GM19468 (cell line): ENCODE results near the gene PLEKHJ1.
"Not testable (repeated sequence)": the region's sequence is repeated elsewhere in the genome, so short reads cannot be mapped to it uniquely, and the experiment has no call there.

ENCODE experiments used
- ATAC-seq: cut with Tn5 transposase; IDR thresholded peaks from one replicate; pipeline ENCODE4 v1.9.1; 2021; ENCODE audit warnings: mild to moderate bottlenecking, moderate library complexity, moderate number of reproducible peaks; ENCODE audit not compliant: unreplicated experiment; ENCODE audit errors: extremely low read depth

Gene PLEKHJ1, protein sequence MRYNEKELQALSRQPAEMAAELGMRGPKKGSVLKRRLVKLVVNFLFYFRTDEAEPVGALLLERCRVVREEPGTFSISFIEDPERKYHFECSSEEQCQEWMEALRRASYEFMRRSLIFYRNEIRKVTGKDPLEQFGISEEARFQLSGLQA

DNA sequence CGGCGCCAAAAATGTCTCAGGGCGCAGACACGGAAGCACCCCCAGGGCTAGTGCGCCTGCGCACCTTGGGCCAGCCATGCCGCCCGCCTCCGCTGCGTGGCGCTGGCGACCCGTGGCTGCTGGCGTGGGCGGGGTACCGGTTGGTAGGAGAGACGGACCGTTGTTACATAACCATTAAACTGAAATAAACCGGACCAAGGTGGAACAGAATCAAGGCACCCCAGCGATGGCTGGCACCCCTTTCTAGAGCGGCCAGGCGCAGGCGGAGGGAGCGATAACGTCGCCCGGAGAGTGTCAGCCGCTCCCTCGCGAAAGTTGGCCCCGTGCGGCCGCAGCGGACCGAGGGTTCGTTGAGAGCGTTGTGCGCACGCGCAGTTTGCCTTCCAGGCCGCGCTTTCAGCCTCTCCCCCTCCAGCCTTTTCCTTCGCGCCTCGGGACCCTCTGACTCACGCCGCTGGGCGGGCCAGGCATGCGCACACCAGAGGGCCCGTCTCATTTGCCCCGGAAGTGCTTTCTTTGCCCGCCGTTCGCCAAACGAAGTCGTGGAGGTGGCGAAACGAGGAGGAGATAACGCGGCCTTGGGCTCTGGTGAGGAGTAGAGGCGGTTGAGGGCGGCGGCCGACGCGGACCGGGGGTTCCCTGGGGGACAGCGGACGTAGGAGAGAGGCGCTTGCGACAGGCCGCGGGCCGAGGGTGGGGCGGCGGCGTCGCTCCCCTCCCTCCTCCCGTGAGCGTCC is at the start of gene PLEKHJ1, which contains the start of gene SF3A2:
Gene PLEKHJ1 (minus strand): TSS at position 16 of the 737 bp plus-strand sequence. CDS start 81 bp downstream, outside the sequence.
Gene SF3A2 (plus strand): TSS at position 511 of the 737 bp plus-strand sequence. CDS start 6,595 bp downstream, outside the sequence.
- peak; percentile 50 for ATAC-seq

DNA sequence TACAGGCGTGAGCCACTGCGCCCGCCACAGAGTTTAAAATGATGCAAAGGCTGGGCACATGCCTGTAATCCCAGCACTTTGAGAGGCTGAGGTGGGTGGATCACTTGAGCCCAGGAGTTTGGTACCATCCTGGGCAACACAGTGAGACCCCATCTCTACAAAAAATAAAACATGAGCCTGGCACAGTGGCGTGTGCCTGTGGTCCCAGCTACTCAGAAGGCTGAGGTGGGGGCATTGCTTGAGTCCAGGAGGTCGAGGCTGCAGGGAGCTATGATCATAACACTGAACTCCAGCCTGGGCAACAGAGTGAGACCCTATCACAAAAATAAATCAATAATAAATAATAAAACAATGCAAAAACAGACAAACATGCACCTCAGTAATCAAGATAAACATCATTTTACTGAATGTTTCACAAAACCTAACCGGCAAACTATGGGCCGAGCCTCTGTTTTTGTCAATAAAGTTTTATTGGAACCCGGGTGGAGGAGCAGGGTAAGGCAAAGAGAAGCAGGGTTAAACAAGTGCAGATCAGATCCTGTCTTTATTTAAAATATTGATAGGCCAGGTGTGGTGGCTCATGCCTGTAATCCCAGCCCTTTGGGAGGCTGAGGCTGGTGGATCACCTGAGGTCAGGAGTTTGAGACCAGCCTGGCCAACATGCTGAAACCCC is 47.8 kb upstream of the PLEKHJ1 start:
- ATAC-seq: no peak

DNA sequence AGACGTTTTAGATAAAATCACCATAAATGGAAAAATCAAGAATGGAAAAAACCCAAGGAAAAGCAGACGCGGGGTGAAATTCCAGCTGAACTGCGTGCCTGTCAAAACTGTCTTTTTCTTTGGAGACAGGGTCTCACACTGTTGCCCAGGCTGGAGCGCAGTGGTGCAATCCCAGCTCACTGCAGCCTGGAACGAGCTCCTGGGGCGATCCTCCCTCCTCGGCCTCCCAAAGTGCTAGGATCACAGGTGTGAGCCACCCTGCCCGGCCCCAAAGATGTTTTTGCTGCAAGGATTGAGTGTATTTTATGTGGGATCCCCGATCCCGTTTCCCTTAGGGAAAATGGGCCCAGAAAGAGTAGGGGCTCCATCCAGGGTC is 46.7 kb upstream of the PLEKHJ1 start:
- no peak for ATAC-seq

DNA sequence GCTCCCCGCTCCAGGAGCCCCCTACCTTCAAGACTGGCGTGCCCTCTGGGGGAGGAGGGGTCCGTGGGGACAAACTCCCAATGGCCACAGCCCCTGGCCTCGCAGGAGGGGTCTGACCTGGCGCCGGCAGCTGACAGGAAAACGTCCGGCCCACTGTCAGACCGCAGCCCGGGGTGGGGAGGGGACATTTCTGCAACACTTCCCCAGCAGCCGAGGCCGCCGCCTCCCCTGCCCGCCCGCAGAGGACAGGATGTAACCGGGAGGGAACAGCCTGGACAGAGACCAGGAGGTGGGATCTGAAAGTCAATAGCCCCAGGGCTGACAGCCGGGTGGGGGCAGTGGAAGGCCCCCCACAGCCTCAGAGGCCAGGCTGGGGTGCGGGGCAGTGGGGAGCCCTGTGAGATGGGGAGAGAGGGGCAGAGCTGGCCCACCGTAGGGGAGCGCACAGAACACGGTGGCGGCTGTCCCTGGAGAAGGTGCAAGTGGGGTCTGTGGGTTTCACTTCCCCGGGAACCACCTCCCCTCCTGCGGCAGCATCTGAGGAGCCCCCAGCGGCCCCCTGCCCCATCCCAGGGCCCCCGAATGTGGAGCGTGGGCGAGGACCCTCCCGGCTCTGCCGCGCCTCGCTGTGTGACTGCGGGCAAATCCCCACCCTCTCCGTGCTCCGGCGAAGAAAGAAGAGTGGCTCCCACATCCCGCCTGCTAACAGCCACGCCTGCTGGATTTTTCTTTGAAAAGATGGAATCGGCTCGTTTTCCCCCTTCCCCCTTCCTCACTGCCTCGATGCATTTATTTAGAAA is 46.1 kb upstream of the PLEKHJ1 start, which contains the start of gene PEAK3:
Gene PEAK3 (minus strand): TSS at position 114 of the 800 bp plus-strand sequence. CDS start 1,244 bp downstream, outside the sequence.
- ATAC-seq: no peak

DNA sequence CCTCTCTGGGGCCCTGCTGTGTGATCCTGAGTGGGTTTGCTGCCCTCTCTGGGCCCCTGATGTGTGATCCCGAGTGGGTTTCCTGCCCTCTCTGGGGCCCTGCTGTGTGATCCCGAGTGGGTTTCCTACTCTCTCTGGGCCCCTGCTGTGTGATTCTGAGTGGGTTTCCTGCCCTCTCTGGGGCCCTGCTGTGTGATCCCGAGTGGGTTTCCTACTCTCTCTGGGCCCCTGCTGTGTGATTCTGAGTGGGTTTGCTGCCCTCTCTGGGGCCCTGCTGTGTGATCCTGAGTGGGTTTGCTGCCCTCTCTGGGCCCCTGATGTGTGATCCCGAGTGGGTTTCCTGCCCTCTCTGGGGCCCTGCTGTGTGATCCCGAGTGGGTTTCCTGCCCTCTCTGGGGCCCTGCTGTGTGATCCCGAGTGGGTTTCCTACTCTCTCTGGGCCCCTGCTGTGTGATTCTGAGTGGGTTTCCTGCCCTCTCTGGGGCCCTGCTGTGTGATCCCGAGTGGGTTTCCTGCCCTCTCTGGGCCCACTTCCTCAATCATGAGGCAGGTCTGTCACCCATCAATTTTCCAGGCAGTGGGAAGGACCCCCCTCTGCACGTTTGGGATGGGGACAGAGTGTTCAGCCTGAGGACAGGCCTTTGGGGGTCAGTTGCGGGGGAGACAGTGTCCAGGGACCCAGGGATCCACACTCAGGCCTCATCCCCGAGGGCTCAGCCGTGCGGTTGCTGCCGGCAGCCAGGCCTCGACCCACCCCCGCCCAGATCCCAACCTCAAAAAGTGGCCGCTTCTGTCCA is 45.3 kb upstream of the PLEKHJ1 start:
- not testable (repeated sequence) for ATAC-seq

DNA sequence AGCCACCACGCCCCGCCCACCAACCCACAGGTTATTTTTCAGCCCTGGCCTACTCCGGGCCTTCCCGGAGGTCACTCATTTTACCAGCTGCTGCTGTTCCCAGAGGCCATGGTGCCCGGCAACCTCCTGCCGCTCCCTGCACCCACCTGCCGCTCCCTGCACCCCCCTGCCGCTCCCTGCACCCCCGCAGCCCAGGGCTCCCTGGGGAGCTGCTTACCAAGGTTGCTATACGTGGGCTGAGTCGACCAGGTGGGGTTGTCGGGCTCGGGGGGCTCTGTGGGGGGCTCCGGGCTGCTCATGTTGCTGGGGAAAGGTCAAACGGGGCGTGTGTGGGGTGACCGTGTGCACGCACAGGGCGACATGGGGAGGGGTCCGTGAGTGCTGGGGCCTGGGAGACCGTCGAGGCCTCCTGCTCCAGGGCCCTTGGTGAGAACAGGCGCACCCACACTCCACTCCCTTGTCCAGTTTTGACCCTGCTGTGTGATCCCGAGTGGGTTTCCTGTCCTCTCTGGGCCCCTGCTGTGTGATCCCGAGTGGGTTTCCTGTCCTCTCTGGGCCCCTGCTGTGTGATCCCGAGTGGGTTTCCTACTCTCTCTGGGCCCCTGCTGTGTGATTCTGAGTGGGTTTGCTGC is 44.6 kb upstream of the PLEKHJ1 start:
- ATAC-seq: no peak

DNA sequence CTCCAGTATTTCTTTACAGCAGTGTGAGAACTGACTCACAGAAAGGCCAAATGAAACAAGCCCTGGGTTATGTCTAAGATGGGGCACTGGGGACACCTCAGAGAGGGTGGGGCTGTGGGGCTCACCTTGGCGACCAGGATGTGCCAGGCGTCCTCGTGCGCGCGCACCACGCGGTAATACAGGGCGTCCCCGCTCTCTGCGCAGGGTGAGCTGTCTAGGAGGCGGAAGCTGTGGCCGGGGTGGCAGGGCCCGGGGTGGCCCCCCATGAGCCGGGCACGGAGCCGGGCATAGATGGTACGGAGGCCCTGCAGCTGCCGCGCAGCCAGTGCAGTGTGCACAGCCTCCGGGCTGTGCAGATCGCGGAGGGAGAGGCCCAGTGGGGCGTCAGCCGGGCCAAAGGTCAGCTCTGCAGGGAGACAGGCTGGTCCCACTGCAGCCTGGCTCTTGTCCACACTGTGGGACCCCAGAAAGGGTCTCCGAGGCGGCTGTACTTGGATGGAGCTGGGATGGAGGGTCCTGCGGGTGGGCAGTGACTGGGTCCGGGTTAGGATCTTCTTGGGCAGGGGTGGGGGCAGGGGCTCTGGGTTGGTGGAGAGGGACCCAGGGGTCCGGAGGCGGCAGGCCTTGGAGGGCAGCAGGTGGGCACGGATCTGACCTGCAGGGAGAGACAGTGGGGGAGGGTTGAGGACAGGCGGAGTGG is 42.5 kb upstream of the PLEKHJ1 start:
- ATAC-seq: no peak

DNA sequence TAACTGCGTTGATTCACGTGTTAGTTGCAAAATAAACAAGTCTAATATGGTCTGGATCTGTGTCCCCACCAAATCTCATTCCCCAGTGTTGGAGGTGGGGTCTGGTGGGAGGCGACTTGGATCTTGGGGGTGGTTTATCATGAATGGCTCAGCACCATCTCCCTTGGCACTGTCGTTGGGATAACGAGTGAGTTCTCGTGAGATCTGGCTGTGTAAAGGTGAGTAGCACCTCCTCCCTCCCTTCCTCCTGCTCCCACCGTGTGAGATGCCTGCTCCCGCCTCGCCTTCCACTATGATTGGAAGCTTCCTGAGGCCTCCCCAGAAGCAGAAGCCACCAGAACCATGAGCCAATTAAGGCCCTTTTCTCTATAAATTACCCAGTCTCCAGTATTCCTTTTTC is 41.0 kb upstream of the PLEKHJ1 start:
- ATAC-seq: no peak

DNA sequence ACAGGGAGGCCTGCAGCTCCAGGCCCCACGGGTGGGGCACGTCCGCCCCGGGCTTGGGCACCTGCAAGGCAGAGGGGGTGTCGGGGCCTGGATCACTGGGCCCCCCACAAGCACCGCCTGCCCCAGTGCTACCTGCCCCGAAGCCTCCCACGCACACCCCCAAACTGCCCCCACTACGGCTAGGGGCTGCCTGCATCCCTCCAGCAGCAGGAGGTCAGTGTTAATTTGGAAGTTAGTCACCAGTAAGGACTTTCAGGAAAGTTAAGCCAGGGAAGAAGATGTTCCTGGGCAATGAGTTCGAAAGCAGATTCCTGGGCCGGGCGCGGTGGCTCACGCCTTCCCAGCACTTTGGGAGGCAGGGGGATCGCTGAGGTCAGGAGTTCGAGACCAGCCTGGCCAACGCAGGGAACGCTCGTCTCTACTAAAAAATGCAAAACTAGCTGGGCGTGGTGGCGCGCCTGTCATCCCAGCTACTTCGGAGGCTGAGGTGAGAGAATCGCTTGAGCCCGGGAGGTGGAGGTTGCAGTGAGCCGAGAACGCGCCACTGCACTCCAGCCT is 40.4 kb upstream of the PLEKHJ1 start:
- no peak for ATAC-seq

DNA sequence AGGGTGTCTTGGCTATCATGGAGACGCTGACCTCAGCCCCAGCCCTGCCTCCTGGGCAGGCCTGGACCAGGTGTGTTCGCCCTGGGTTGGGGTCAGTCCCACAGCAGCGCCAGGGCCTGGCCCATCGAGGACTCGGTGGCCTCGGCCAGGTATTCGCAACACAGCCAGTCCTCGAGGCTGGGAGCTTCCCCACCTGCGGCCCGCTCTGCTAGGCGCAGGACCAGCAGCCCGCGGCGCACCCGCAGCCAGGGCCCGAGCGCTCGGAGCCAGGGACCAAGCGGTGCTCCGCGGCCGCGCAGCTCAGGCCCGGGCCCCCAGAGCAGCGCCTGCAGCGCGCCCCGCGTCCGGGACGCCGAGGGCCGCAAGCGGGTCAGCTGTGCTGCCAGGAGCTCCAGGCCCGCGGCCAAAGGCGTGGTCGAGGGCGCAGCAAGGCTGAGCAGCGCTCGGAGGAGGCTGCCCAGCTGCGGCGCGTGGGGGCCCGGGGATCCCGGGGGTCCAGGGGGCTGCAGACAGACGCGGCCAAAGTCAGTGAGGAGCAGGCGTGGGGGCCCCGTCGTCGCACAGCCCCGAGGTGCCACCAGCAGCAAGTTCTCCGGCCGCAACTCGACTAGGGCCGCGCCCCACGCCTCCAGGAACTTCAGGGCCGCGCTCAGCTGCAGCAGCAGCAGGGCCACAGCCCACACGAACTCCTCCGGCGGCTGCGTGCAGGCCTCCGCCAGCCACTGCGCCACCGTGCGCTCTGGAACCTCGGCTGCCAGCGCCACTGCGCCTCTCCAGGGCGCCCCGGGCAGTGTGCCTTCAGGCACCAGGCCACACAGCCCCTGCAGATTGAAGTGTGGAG is 39.7 kb upstream of the PLEKHJ1 start:
- no peak for ATAC-seq

DNA sequence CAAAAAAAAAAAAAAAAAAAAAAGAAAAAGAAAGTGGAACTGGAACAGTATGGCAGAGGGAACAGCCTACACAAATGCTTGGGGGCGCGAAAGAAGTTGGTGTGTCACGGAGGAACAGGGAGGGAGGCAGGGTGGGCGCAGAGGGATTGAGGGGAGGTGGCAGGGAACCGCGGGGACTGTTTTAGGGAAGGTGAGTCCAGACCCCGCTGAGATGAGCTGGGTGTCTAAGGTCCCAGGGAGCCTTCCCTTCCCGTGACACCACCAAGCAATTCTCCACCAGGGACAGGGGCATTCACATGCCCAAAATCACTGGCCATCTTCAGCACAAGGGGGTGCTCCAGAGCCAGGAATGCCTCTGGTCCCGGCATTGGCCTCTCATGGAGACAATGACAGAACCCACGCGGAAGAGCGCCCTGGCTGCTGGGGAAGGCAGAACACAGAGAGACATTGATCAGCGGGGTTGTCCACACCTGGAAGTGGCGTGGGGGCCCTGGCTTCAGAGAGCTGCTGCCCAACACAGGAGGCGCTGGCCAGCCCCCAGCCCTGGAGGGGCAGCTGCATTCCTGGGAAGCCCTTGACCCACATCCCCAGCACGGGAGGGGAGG is 38.9 kb upstream of the PLEKHJ1 start:
- ATAC-seq: no peak

DNA sequence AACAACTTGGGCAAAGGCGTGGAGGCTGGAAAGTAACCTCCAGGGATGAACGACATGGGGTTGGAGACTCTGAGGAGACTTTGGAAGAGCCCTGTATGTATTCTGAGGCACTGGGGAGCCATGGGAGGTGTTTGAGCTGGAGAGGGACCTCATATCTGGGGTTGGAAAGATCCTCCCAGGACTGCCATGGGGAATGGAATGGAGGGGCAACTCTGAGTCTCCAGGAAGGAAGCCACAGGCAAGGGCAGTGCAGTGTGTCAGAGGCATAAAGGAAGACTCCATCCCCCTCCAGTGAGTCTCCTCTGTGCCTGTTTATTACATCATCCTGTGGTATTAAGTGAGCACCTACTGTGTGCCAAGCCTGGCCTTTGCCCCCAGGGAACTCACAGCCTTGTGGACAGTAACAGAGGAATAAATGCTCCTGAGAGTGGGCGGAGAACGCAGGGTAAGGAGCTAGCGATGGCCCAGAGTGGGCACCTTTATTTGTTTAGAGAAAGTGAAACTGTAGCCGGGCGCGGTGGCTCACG is 38.1 kb upstream of the PLEKHJ1 start:
- no peak for ATAC-seq

DNA sequence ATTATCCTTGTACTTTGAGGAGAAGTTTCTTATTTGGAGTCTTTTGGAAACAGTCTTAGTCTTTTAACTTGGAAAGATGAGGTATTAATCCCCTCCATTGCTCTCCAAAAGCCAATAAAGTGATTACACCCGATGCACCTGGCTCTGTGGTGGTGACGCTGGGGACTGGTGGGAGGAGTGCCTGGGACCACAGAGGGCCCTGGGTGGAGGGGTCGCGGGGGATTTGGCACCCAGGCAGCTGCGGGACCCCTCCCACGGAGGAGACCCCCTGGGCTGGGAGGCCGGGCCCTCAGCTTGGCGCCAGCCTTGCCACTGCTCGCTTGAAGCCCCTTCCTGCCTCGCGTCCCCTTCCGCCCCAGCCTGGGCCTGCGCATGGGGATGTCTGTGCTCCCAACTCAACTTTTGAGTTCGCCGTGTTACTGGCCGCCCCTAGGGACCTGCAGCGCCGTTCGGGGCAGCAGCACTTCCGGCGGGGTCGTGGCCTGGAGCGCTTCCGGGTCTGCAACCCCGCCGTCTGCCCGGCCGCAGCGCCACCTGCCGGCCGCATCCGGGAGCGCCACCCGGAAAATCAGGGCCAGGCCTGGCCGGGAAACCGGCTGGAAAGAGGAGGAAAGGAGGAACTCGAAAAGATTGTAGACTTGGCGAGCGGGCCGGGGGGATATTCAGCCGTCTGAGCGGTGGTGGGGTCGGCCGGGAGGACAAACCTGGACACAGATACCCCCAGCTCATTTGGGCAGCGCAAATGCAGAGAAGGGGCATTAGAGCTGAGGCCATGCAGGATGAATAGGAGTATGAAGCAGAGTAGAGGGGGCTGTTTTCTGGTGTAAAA is 37.4 kb upstream of the PLEKHJ1 start:
- no peak for ATAC-seq

DNA sequence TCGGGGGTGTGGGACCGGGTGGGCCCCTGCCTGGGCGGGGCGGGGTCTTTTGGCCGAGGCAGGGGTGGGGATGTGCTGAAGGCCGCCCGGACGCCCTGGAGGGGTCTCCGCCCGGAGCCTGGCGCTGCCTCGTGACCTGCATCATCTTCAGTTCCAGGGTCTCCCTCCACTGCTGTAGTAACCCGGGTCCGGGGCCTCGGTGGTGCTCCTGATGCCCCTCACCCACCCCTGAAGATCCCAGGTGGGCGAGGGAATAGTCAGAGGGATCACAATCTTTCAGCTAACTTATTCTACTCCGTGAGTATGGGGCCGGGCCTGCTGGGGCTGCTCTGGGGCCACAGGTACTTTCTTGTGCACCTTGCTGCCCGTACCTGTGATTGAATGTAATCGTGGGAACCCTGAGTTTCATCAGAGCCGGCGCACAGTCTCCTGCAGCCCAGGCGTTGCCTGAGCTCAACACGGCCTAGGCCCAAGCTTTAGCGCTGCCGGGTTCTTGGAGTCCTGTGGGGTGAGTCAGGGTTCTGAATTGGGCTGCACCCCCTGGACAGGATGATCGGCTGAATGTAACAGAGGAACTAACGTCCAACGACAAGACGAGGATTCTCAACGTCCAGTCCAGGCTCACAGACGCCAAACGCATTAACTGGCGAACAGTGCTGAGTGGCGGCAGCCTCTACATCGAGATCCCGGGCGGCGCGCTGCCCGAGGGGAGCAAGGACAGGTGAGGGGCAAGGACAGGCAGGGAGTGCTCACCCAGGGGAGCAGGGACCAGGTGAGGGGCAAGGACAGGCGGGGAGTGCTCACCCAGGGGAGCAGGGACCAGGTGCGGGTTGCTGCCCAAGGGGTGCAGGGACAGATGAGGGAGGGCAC is 35.3 kb upstream of the PLEKHJ1 start:
- ATAC-seq: no peak
